K562 (cell line): Measurements from ENCODE around the gene PTCH2. TPM values are rescaled to one million over a fixed set of nuclear protein-coding genes. Genes with fewer than 3 reads are reported as not detected.

Experiments used
- ASH1L ChIP-seq: fragments of 450-650 bp; IDR thresholded peaks from 2 replicates; pipeline ENCODE4 v1.6.1; 2018; ENCODE audit warnings: borderline replicate concordance, mild to moderate bottlenecking, low read depth; ENCODE audit not compliant: partially characterized antibody
- NEUROD1 ChIP-seq: fragments of 150-350 bp; IDR thresholded peaks from 2 replicates; pipeline ENCODE4 v1.6.1; 2014; ENCODE audit warnings: borderline replicate concordance, low read length, low read depth; ENCODE audit not compliant: partially characterized antibody
- TOE1 ChIP-seq, 2 experiments: fragments of 450-650 bp in 1 of 2; sonication (generic) in 1 of 2; formaldehyde crosslinking in 1 of 2; IDR thresholded peaks; 2 replicates each; pipeline versions ENCODE4 v1.7.1 to v1.8.0; 2016 to 2022; ENCODE audit warnings: borderline replicate concordance in 2 of 2, mild to moderate bottlenecking in 2 of 2, antibody characterized with exemption in 1 of 2, inconsistent platforms in 1 of 2, low read depth in 1 of 2, missing genetic modification reagents in 1 of 2, moderate library complexity in 1 of 2
- TRIM24 ChIP-seq, 2 experiments: fragments of 450-650 bp; IDR thresholded peaks; 2 replicates each; pipeline ENCODE4 v1.6.1; 2016
- ZC3H11A ChIP-seq: IDR thresholded peaks from 2 replicates; pipeline ENCODE4 v1.6.1; 2012; ENCODE audit warnings: low read depth, low read length, improper control_type of control experiment
- ZEB2 ChIP-seq: fragments of 450-650 bp; IDR thresholded peaks from 2 replicates; pipeline ENCODE4 v1.6.1; 2016
- ZNF436 ChIP-seq: fragments of 250-450, 450-650 bp; sonication (Bioruptor Pico); formaldehyde crosslinking; IDR thresholded peaks from 2 replicates; pipeline ENCODE4 v1.7.0; 2020; ENCODE audit warnings: mild to moderate bottlenecking
- ZNF766 ChIP-seq: fragments of 200-800 bp; sonication (Bioruptor generic); conservative IDR thresholded peaks from 2 replicates; pipeline ENCODE4 v1.6.1; 2016; ENCODE audit warnings: missing genetic modification characterization, missing compliant biosample characterization
- polyA plus RNA-seq, 8 experiments: library from polyadenylated mRNA; depleted of rRNA in 4 of 8; stranded (reverse) in 5 of 8; unstranded in 3 of 8; fragments of >200 nt; fragmentation: Nextera tagmentation in 2 of 8; fragmentation: Illumina TruSeq in 1 of 8; extraction: Ambion mirVana in 2 of 8; extraction: Trizol in 1 of 8; gene quantifications; 2 replicates each; pipeline versions ENCODE4 v1.2.1 to v1.2.3, GENCODE V29; 2011 to 2014; ENCODE audit warnings: inconsistent platforms in 1 of 8, missing spikeins in 1 of 8
- total RNA-seq, 7 experiments: library from RNA; depleted of rRNA in 6 of 7; stranded (reverse); fragments of >200 nt in 6 of 7; fragmentation: Illumina TruSeq in 2 of 7; extraction: Trizol in 2 of 7; gene quantifications; 2 replicates each; pipeline versions ENCODE4 v1.2.1 to v1.2.3, GENCODE V29; 2011 to 2021; ENCODE audit warnings: low replicate concordance in 1 of 7
- TF ChIP-seq, protein P1 (sequence below), 2 experiments: fragments of 450-650 bp; IDR thresholded peaks; 2 replicates each; pipeline ENCODE4 v1.6.1; 2018; ENCODE audit warnings: mild to moderate bottlenecking in 2 of 2, low read depth in 1 of 2; ENCODE audit not compliant: partially characterized antibody in 2 of 2
- TF ChIP-seq, protein P2 (sequence below): fragments of 450-650 bp; formaldehyde crosslinking; IDR thresholded peaks from 2 replicates; pipeline ENCODE4 v1.4.0; 2022; ENCODE audit warnings: mild to moderate bottlenecking, moderate library complexity
- TF ChIP-seq, protein P3 (sequence below): fragments of 450-650 bp; IDR thresholded peaks from 2 replicates; pipeline ENCODE4 v1.6.1; 2016; ENCODE audit warnings: low read depth, mild to moderate bottlenecking, moderate library complexity
- TF ChIP-seq, protein P4 (sequence below): fragments of 450-650 bp; IDR thresholded peaks from 2 replicates; pipeline ENCODE4 v1.6.1; 2016; ENCODE audit warnings: antibody characterized with exemption
- TF ChIP-seq, protein P5 (sequence below): fragments of 450-650 bp; conservative IDR thresholded peaks from 2 replicates; pipeline ENCODE4 v1.6.1; 2016; ENCODE audit warnings: missing genetic modification characterization, low read depth, mild to moderate bottlenecking, control low read depth, missing compliant biosample characterization
- TF ChIP-seq, protein P6 (sequence below): fragments of 450-650 bp; formaldehyde crosslinking; IDR thresholded peaks from 2 replicates; pipeline ENCODE4 v1.4.0; 2020; ENCODE audit warnings: mild to moderate bottlenecking, mixed read lengths

PTCH2 gene
- total and polyA plus RNA-seq, 9 of the 15 experiments (the other 6 are each of a cell fraction or from before 2014, with no cell fraction given): 0.15 to 27.3 (median 0.48) TPM; not detected in 1

DNA sequence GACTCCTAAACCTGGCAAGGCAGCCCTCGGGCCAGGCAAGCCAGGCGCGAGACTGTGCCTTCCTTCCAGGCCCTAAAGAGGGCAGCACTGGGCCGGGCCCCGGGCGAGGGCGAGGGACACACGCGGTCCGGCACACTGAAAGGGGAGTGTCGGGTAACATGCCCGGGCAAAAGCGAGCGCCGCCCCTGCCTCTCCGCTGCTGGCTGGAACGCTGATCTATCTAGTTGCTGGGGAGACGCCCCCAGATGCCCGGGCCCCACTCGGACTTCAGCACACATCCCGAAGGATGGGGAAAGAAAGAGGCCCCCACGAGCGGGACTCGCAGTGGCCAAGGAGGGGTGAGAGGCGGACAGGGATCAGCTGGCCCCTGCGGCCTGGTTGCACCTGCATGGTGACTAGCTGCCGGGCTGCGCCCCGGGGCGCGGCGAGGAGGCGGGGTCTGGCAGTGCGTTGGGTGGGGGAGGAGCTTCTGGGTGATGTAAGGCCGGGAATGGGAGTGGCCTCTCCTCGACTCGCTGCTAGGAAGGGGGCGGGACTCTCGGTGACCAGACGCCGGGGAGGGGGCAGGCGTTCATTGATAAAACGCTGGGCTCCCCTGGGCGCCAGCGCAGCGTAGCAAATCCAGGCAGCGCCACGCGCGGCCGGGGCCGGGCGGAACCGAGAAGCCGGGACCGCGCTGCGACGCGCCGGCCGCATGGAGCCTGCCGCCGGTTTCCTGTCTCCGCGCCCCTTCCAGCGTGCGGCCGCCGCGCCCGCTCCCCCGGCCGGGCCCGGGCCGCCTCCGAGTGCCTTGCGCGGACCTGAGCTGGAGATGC, 43.1 kb downstream of the PTCH2 start, which contains the start of gene PLK3 (continued):
- TF ChIP-seq, protein P1, sequence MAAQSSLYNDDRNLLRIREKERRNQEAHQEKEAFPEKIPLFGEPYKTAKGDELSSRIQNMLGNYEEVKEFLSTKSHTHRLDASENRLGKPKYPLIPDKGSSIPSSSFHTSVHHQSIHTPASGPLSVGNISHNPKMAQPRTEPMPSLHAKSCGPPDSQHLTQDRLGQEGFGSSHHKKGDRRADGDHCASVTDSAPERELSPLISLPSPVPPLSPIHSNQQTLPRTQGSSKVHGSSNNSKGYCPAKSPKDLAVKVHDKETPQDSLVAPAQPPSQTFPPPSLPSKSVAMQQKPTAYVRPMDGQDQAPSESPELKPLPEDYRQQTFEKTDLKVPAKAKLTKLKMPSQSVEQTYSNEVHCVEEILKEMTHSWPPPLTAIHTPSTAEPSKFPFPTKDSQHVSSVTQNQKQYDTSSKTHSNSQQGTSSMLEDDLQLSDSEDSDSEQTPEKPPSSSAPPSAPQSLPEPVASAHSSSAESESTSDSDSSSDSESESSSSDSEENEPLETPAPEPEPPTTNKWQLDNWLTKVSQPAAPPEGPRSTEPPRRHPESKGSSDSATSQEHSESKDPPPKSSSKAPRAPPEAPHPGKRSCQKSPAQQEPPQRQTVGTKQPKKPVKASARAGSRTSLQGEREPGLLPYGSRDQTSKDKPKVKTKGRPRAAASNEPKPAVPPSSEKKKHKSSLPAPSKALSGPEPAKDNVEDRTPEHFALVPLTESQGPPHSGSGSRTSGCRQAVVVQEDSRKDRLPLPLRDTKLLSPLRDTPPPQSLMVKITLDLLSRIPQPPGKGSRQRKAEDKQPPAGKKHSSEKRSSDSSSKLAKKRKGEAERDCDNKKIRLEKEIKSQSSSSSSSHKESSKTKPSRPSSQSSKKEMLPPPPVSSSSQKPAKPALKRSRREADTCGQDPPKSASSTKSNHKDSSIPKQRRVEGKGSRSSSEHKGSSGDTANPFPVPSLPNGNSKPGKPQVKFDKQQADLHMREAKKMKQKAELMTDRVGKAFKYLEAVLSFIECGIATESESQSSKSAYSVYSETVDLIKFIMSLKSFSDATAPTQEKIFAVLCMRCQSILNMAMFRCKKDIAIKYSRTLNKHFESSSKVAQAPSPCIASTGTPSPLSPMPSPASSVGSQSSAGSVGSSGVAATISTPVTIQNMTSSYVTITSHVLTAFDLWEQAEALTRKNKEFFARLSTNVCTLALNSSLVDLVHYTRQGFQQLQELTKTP (IDR thresholded peaks at IDR 0.05; ENCODE audit: low read depth in 1 of 2, partially characterized antibody in 2 of 2): peak; percentile 23 to 41
- TF ChIP-seq NEUROD1 (no peak), ZEB2 (0 out of 2 replicates have a peak, but pooled peaks have one; percentile 76), TRIM24 (IDR thresholded peaks at IDR 0.05) (peak in 1 of 2 experiments; percentile 38; a peak in 1 of 4 replicates), ZNF436 (CRISPR knock-in tag) (no peak), ZC3H11A (peak; percentile 65; the same call in 1 of the 2 replicates), TOE1 (IDR thresholded peaks at IDR 0.05; ENCODE audit: borderline replicate concordance) (peak; percentile 88), TOE1 (CRISPR knock-in tag; IDR thresholded peaks at IDR 0.05; ENCODE audit: borderline replicate concordance, low read depth) (no peak), ZNF766 (0 out of 2 replicates have a peak, but pooled peaks have one; percentile 60), ASH1L (no peak)
- TF ChIP-seq, protein P2, sequence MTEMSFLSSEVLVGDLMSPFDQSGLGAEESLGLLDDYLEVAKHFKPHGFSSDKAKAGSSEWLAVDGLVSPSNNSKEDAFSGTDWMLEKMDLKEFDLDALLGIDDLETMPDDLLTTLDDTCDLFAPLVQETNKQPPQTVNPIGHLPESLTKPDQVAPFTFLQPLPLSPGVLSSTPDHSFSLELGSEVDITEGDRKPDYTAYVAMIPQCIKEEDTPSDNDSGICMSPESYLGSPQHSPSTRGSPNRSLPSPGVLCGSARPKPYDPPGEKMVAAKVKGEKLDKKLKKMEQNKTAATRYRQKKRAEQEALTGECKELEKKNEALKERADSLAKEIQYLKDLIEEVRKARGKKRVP (CRISPR knock-in tag): peak; percentile 63; the same call in 1 of the 2 replicates
- TF ChIP-seq, protein P3, sequence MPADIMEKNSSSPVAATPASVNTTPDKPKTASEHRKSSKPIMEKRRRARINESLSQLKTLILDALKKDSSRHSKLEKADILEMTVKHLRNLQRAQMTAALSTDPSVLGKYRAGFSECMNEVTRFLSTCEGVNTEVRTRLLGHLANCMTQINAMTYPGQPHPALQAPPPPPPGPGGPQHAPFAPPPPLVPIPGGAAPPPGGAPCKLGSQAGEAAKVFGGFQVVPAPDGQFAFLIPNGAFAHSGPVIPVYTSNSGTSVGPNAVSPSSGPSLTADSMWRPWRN: 0 out of 2 replicates have a peak, but pooled peaks have one; percentile 42
- TF ChIP-seq, protein P4, sequence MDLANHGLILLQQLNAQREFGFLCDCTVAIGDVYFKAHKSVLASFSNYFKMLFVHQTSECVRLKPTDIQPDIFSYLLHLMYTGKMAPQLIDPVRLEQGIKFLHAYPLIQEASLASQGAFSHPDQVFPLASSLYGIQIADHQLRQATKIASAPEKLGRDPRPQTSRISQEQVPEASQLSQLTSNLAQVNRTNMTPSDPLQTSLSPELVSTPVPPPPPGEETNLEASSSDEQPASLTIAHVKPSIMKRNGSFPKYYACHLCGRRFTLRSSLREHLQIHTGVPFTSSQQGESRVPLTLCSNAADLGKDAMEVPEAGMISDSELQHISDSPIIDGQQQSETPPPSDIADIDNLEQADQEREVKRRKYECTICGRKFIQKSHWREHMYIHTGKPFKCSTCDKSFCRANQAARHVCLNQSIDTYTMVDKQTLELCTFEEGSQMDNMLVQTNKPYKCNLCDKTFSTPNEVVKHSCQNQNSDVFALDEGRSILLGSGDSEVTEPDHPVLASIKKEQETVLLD: peak; percentile 89
- TF ChIP-seq, protein P5, sequence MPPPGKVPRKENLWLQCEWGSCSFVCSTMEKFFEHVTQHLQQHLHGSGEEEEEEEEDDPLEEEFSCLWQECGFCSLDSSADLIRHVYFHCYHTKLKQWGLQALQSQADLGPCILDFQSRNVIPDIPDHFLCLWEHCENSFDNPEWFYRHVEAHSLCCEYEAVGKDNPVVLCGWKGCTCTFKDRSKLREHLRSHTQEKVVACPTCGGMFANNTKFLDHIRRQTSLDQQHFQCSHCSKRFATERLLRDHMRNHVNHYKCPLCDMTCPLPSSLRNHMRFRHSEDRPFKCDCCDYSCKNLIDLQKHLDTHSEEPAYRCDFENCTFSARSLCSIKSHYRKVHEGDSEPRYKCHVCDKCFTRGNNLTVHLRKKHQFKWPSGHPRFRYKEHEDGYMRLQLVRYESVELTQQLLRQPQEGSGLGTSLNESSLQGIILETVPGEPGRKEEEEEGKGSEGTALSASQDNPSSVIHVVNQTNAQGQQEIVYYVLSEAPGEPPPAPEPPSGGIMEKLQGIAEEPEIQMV (tag): no peak
- TF ChIP-seq, protein P6, sequence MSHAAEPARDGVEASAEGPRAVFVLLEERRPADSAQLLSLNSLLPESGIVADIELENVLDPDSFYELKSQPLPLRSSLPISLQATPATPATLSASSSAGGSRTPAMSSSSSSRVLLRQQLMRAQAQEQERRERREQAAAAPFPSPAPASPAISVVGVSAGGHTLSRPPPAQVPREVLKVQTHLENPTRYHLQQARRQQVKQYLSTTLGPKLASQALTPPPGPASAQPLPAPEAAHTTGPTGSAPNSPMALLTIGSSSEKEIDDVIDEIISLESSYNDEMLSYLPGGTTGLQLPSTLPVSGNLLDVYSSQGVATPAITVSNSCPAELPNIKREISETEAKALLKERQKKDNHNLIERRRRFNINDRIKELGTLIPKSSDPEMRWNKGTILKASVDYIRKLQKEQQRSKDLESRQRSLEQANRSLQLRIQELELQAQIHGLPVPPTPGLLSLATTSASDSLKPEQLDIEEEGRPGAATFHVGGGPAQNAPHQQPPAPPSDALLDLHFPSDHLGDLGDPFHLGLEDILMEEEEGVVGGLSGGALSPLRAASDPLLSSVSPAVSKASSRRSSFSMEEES (CRISPR knock-in tag): no peak
